ENCODE results near the gene ANK2.

ANK2 gene

DNA sequence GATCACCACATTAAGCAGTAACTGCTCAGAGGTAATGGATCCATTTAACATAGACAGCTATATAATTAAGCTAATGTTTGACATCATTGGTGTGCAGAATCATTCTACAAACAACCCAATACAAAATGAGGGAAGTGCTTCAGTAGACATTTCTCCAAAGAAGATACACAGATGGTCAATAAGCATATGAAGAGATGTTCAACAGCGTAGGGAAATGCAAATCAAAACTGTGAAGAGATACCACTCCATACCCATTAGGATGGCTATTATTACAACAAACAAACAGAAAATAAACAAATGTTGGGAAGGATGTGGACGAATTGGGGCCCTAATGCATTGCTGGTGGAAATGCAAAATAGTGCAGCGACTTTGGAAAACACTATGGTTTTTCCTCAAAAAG, 294.6 kb downstream of the ANK2 start:
- no peak for DNase-seq (ENCODE audit: low spot score)

DNA sequence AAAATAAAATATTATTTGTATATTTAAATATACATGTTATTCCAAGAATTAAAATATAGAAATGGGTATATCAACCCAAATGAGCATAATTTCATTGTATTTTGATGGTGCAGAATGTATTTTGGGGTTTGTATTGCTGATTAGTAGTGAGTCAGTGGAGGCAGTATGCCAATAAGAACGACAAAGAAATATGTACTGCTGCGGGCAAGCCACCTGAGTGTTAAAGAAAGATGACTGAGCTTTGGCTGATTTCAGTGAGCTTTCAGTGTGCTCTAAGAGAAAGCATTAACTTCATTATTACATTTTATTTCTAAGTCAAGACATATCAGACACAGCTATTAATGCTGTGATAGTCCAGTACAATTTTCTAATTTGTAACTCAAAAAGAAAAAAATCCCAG, 297.8 kb downstream of the ANK2 start:
- DNase-seq (ENCODE audit: low spot score) = no peak

DNA sequence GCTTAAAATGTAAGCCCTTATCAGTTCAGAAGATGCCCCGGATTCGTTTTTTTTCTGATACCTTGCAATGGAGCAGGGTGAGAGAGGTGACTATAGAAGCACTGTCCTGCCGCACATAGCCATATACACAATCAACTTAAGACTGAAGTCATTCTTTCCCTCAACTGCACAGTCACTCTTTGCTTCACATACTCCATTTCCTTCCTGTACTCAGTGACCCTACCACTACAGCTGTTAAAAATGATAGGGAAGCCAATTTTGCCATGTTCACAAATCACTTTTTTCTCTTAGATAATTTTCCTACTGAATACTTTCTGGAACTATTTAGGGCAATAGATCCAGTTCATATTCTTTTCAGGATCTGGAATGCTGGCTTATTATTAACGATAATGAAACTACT, 300.0 kb downstream of the ANK2 start:
- no peak for DNase-seq (ENCODE audit: low spot score)

DNA sequence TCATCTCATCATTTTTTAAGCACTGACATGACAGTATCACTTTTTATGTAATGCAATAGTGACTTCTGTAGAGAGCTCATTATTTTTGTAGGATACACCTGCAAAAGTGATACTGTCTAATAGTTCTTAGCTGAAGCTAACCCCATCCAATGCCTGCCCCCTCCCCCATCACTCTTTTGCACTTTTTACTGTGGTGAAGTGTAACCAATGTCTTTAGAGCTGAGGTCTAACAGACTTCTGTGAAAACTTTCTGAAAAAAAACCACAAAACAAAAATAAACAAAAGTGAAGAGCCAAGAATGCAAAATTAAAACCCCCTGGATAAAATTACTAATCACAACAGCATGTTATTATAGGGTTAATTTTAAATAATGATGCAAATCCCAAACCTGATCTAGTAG, 301.1 kb downstream of the ANK2 start:
- no peak for DNase-seq (ENCODE audit: low spot score)

DNA sequence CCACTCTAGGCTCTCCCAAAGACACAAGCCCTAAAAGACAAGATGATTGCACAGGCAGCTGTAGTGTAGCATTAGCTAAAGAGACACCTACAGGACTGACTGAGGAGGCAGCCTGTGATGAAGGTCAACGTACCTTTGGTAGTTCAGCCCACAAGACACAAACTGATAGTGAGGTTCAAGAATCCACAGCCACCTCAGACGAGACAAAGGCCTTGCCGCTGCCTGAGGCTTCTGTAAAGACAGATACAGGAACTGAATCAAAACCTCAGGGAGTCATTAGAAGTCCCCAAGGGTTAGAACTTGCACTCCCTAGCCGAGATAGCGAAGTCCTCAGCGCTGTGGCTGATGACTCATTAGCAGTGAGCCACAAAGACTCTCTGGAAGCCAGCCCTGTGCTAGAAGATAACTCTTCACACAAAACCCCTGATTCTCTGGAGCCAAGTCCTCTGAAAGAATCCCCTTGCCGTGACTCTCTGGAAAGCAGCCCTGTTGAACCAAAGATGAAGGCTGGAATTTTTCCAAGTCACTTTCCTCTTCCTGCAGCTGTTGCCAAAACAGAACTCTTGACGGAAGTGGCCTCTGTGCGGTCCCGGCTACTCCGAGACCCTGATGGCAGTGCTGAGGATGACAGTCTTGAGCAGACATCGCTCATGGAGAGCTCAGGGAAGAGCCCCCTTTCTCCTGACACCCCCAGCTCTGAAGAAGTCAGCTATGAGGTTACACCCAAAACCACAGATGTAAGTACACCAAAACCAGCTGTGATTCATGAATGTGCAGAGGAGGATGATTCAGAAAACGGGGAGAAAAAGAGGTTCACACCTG, 306.3 kb downstream of the ANK2 start:
- peak; percentile 51 for DNase-seq (ENCODE audit: low spot score)

DNA sequence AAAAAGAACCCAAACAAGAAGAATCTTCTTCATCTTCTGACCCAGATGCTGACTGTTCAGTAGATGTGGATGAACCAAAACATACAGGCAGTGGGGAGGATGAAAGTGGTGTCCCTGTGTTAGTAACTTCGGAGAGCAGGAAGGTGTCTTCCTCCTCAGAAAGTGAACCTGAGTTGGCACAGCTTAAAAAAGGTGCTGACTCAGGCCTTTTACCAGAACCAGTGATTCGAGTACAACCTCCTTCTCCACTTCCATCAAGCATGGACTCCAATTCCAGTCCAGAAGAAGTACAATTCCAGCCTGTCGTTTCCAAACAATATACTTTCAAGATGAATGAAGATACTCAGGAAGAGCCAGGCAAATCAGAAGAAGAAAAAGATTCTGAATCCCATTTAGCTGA, 307.0 kb downstream of the ANK2 start:
- no peak for DNase-seq (ENCODE audit: low spot score)

DNA sequence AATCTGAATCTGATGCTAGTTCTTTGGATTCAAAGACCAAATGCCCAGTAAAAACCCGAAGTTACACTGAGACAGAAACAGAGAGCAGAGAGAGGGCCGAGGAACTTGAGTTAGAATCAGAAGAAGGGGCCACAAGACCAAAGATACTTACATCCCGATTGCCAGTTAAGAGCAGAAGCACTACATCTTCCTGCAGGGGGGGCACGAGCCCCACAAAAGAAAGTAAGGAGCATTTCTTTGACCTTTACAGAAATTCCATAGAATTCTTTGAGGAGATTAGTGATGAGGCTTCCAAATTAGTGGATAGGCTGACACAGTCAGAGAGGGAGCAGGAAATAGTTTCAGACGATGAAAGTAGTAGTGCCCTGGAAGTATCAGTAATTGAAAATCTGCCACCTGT, 309.3 kb downstream of the ANK2 start:
- no peak for DNase-seq (ENCODE audit: low spot score)

DNA sequence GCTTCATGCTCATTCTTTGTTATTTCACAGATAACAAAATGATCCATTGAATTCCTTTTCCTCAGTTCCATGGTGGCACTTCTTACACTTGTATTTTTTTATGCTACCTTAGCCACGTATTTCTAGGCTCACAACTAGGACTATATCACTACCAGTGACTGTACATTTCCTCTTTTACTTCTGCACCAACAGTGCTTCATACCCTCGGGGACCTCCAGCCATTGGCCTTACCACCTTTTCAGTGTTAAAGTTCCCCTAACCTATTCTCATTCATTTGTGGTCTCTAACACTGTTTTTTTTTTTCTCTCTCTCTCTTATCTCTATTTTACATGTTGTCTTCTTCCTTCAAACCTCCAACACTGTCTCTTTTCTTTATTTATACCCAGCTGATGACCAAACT, 315.9 kb downstream of the ANK2 start:
- DNase-seq (ENCODE audit: low spot score) = no peak

DNA sequence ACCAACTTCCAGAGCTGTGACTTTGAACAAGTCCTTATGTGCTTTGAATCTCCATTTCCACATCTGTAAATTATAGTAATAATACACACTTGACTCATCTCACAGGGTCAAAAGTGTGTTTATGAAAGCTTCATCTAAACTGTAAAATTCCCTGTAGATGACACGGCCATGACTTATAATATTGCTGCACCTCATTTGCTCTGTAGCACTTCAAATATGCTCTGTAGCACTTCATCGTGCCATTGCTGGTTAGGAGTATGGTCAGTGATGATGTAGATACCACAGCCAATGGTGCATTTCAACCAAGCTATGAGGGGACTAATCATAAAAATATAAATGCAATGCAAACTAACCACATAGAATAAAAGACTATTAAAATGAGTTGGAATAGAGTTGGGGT, 318.6 kb downstream of the ANK2 start:
- DNase-seq (ENCODE audit: low spot score) = no peak

DNA sequence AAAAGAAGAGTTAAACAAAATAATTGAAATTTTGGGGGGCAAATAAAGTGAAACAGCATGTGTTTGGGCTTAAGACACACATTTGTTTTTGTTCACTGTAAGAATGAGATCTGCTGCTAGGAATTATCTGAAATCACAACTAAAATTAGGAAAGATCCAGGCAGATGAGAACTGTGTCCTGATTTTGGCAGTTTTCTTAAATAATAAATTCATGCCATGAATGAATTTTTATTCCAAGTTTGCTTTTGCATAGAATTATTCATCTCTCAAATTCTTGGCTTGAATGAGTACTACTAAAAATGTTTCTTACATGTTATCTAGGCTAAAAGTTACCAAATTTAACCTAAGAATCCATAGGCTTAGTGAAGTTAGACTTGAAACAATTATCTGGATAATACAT, 321.7 kb downstream of the ANK2 start:
- DNase-seq (ENCODE audit: low spot score) = no peak

DNA sequence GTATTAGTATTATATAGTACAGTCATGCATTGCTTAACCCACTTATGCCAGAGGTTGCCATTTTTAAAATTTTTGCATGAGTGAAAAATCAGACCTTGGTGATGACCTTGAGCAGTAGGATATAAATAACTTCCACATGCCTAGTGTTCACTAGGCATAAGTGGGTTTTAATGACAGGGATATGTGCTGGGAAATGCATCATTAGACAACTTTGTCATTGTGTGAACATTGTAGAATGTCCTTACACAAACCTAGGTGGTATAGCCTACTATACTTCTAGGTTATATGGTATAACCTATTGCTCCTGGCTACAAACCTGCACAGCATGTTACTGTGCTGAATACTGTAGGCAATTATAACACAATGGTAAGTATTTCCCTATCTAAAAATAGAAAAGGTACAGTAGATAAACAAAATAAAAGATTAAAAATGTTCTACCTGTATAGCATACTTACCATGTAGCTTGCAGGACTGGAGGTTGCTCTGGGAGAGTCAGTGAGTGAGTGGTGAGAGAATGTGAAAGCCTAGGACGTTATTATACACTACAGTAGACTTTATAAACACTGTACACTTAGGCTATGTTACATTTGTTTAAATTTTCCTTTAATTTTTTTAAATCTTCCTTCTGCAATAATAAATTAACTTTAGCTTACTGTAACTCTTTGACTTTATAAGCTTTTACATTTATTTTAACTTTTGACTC, 326.7 kb downstream of the ANK2 start:
- DNase-seq (ENCODE audit: low spot score) = no peak

DNA sequence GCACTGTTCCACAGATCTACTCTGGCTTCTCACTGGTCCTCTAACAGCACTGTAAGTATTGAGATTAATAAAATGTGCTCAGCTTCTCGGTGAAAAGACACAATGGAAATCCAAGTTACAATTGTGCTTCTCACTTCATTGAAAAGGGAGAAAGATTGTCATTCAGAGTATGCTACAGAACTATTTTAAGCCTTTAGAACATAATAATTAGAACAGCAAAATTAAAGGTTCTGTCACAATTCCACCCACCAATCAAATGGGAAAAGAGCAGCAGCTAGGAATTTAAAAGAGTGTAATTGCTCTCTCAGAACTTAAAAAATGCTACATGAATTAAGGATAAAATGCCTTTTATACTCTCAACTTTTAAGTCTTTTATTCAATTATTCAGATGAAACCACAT, 329.4 kb downstream of the ANK2 start:
- no peak for DNase-seq (ENCODE audit: low spot score)

DNA sequence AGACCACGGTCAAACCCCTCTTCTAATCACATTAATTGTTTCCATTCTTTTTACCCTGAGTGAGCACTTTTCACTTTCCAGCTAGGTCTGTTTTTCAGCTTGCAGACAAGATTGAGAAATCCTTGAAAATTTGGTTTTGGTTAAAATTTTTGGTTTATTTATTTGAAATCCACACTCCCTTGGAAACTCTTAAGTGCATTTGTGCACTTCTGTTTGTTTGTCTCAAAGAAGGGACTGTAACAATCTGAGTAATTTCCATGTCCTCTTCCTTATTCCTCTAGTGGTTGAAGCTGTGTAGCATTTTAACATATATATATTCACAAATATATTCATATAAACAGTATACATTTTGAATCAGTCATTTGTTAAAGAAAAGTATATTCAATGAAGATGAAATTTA, 333.3 kb downstream of the ANK2 start:
- DNase-seq (ENCODE audit: low spot score) = no peak

DNA sequence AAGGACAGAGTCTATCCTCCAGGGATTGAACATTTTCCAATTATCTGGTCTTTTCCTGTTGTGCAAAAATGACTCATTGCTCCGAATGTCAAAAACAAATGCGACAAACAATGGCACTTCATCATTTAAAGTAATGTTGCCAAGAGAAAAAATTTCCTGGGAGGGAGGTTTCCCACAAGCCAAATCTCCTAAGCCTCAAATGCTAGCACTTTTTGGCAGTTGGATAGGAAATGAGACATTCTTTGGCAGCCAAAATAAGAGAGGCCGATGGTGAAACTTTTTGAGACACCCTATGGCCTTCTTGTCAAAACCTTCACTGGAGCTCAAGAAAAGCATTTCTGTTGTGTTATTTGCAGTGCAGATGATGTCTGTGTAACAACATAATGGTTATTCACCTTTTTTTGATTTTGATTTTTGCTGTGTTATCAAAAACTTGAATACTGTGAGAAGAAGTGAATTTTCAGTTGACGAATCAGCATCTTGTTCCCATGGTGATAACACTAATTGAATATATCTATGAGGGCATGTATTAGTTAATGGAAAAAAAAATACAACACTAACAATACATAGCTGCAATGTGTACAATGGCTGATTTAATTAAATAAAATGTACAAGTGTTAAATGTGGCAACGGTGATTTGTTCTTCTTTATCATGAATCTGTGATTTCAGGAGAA, 333.8 kb downstream of the ANK2 start:
- DNase-seq (ENCODE audit: low spot score) = no peak

DNA sequence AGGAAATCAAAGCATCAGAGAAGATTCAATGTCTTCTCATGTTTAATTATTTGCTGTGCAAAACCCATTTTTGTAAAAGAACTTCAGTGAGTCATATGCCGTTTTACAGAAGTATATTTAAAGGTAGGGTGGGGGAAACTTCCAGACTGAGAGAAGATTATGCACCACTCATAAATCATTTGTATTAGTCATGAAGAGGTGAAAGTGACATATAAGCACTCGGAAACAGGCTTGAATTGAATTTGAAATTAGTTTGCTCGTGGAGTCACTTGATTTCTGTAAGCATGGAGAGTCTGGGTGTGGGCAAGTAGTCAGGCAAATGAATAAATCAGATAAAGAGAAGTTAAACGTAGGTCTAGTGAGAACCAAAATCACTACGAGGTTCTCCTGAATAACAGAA, 335.1 kb downstream of the ANK2 start:
- DNase-seq (ENCODE audit: low spot score) = peak; percentile 1

DNA sequence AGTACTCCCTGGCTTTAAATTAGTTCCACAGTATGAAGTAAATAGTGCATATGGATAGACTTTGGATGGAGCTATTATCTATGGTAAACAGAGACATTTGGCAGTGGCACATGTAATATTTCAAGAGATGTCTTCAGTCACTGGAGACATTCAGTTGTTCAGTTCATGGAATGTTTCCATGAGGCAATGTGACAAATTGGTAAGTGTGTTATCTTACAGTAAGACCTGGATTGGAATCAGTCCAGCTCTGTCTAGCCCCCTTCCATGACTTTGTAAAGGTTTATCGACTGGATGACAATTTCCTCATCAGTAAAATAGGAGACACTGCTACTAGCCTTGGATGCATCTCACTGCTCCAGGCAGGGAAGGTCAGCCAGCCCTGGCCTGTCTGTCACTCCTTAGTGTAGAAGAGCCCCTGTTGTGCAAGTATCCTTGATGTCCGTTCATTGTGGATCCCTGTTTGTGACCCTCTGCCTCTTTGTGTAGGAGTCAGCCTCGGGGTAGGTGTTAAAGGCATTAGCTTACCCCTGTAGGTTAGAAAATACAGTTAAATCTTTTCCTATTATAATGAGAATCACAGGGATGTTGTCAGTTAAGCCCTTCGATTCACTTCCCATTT, 335.9 kb downstream of the ANK2 start:
- no peak for DNase-seq (ENCODE audit: low spot score)

DNA sequence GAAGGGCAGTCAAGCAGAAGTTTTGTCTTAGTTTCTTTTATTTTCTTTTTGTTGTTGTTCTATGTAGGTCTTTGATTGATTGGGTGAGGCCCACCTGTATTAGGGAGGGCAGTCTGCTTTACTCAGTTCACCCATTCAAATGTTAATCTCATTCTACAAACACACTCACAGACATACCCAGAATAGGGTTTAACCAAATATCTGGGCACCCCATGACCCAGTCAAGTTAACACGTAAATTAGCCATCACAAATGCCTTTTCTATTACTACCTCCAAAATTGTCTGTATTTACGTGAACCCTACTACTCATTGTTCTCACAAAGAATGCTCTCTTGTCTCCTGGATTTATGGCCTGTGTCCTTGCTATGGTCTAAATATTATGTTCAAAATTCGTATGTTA, 339.7 kb downstream of the ANK2 start:
- no peak for DNase-seq (ENCODE audit: low spot score)

DNA sequence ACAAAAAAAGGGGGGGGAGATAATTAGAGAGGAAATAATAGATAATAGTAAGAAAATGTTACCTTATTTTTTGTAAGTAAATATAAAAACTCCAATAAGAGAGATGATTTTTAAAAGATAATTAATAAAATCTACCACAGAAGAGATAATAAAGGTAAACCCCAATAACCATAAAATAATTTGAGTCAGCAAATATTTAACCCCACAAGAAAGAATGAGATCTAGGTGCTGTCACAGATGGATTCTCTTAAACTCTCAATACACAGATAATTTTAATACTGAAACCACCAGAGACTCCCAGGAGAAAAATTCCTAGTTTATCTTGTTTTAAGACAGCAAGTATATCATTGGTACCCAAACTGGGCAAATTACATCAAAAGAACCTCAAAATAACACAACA, 341.4 kb downstream of the ANK2 start:
- no peak for DNase-seq (ENCODE audit: low spot score)

DNA sequence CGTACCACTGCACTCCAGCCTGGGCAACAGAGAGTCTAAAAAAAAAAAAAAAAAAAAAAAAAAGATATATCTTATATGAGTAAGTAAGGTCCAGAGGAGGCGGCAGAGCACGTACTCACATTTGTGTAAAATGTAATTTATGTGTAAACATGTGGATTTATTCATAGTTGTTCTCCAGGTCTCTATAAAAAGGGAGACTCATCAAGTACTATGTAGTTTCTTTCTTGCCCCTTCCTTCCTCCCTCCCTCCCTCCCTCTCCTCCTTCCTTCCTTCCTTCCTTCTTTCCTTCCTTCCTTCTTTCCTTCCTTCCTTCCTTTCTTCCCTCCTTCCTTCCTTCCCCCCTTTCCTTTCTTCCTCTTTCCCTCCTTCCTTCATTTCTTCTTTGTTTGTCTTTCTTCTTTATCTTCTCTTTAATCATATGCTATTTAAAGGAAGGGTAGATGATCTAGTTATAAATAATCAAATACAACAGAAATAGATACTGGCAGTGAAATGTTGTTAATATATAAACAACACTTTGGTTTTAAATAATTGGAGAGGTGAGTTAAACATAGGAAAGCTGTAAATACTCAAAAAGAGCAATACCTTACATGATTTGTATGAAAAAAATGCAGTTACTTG, 344.8 kb downstream of the ANK2 start:
- no peak for DNase-seq (ENCODE audit: low spot score)

DNA sequence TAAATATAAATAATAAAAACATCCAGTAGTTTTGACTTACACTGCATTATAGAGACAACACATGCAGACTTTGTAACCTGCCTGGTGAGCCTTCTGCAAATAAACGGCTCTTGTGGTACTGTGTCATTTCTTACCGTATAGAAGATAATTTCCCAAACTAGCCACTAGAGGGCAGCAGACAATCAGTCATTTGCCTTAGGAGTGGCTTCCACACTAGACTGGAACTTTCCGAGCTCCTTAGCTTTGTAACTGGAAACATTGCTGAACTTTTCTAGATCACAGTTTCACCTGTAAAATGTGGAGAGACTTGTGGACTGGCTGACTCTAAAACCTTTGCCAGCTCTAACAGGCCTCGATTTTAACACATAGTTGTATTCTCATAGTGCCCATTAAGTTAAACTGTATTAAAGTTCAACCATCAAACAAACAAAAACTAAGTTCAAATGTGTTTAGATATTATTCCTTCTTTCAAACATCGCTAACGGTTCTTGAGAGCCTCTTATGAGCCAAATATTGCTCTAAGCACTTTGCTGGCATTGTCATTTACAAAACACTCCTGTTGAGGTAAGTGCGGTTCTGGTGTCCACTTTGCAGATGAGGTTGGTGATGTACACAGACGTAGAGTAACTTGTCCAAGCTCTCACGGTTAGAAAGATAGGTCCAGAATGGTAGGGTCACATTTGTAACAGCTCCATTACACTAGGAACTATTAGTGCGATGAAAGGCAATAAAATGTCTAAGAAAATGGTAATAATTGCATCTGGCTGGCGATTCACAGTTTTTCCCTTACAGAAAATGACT, 345.5 kb downstream of the ANK2 start:
- DNase-seq (ENCODE audit: low spot score) = peak; percentile 65

DNA sequence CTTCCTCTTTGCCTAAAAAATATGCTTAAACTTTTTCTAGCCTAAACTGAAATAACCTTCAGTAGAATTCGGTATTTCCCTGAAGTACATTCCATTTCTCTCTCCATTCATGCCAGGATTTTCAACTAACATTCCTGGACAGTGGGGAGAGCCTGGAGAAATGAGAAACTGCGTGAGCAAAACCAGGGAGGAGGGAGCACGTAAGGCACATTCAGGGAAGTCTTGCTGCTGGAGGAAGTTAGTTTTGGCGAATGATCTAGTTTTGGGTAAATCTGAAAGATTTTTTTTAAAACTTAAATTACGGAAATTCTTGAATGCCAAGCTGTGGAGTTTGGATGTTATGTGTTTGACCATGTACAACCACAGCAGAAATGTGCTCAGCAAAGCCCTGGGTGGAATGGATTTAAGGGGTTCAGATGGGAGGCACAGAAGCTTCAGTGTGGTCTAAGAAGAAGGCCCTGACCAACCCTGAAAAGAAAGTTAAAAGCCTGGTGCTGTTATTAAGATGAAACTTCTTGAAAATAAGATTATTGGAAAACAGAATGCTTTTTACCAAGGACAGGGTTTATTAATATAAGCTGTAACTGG, 347.8 kb downstream of the ANK2 start:
- DNase-seq (ENCODE audit: low spot score) = no peak
